Gastroesophageal sphincter (tissue), 4 donors: ENCODE results near the gene SYPL1. TPM values are rescaled to one million over a fixed set of nuclear protein-coding genes. Genes with fewer than 3 reads are reported as not detected.

Source experiments
- ATAC-seq: fragments of 150-250 bp; one replicate; pipeline ENCODE4 v1.9.1; 2016; ENCODE audit warnings: mild to moderate bottlenecking, moderate library complexity
- H3K27ac ChIP-seq, 4 donors: fragments of 200-600 bp; sonication (generic) in 3 of 4; 1 replicate in 3 of 4; 2 replicates in 1 of 4; pipeline ENCODE4 v1.5.1; 2016 to 2019
- H3K27me3 ChIP-seq: fragments of 200-600 bp; sonication (generic); one replicate; pipeline ENCODE4 v1.5.1; 2019
- H3K36me3 ChIP-seq, 2 donors: fragments of 200-600 bp; sonication (generic); one replicate each; pipeline ENCODE4 v1.5.1; 2019; ENCODE audit warnings: control low read depth in 1 of 2
- H3K4me1 ChIP-seq, 3 donors: fragments of 200-600 bp; sonication (generic); 1 replicate in 2 of 3; 2 replicates in 1 of 3; pipeline ENCODE4 v1.5.1; 2016 to 2019; ENCODE audit warnings: control low read depth in 2 of 3
- H3K4me3 ChIP-seq, 2 donors: fragments of 200-600 bp; sonication (generic); one replicate each; pipeline ENCODE4 v1.5.1; 2019; ENCODE audit warnings: mild to moderate bottlenecking in 1 of 2, moderate library complexity in 1 of 2
- H3K9me3 ChIP-seq, 3 donors: fragments of 200-600 bp; sonication (generic); one replicate each; pipeline ENCODE4 v1.5.1; 2017 to 2019; ENCODE audit warnings: control low read depth in 2 of 3
- CTCF ChIP-seq, 4 experiments: fragments of 200-600 bp in 2 of 4; fragments of 450-650 bp in 2 of 4; sonication (generic) in 1 of 4; IDR thresholded peaks; one replicate each; pipeline ENCODE4 v1.5.1; 2017 to 2019; ENCODE audit warnings: antibody characterized with exemption in 4 of 4, mild to moderate bottlenecking in 2 of 4, moderate library complexity in 2 of 4
- EP300 ChIP-seq: sonication (generic); formaldehyde crosslinking; IDR thresholded peaks from one replicate; pipeline ENCODE4 v1.6.1; 2017; ENCODE audit warnings: antibody characterized with exemption, mild to moderate bottlenecking
- POLR2A ChIP-seq, 2 donors: fragments of 450-650 bp; IDR thresholded peaks; one replicate each; pipeline ENCODE4 v1.6.1; 2017; ENCODE audit warnings: antibody characterized with exemption in 2 of 2, mild to moderate bottlenecking in 2 of 2, moderate library complexity in 1 of 2
- POLR2AphosphoS5 ChIP-seq: sonication (generic); formaldehyde crosslinking; IDR thresholded peaks from one replicate; pipeline ENCODE4 v1.6.1; 2017; ENCODE audit warnings: antibody characterized with exemption
- WGBS, 2 donors: methylation state at CpG; one replicate each; pipeline ENCODE4 v1.1.5; 2018; ENCODE audit warnings: low coverage in 1 of 2; 5-methylcytosine and 5-hydroxymethylcytosine counted together
- total RNA-seq, 4 donors: library from RNA; depleted of rRNA; stranded (reverse); fragments of >200 nt; gene quantifications; one replicate each; pipeline ENCODE4 v1.1.0, GENCODE V29; 2016

The SYPL1 gene
- total RNA-seq, 4 donors from 2014 or later = 80.0 to 132 (median 93.2) TPM

- no peak for TF ChIP-seq CTCF (IDR thresholded peaks at IDR 0.05)
- TF ChIP-seq EP300 = no peak
- TF ChIP-seq POLR2A (IDR thresholded peaks at IDR 0.05) = no peak
- no peak for TF ChIP-seq POLR2AphosphoS5
- no peaks in the 10 kb centered on the region for H3K9me3 ChIP-seq
- no peaks in the 10 kb centered on the region for H3K36me3 ChIP-seq
- WGBS, 2 donors = 82 to 95% methylated on average over 3 to 5 of the region's 7 CpGs
- no peaks in the 10 kb centered on the region for H3K27me3 ChIP-seq
- ATAC-seq = no peak
- H3K27ac ChIP-seq = no peak overlapping the region
- no peak overlapping the region for H3K4me3 ChIP-seq
- H3K4me1 ChIP-seq = peaks cover 0 to 44% (median 3%) of the 10 kb centered on the region in 3 donors
Measured at GRCh38 chr7:106054971-106055532, 57.1 kb downstream of the SYPL1 start.

GRCh38 chr7:106054156-106054910 lies 57.8 kb downstream of the SYPL1 start:
- no peaks in the 10 kb centered on the region for H3K27me3 ChIP-seq
- no peak overlapping the region for H3K27ac ChIP-seq
- no peak for ATAC-seq
- H3K4me1 ChIP-seq = peaks cover 0 to 42% (median 3%) of the 10 kb centered on the region in 3 donors
- WGBS, 2 donors = 92 to 96% methylated on average over 4 to 10 of the region's 11 CpGs
- no peak overlapping the region for H3K4me3 ChIP-seq
- TF ChIP-seq CTCF (IDR thresholded peaks at IDR 0.05) (no peak), POLR2A (IDR thresholded peaks at IDR 0.05) (no peak), POLR2AphosphoS5 (no peak), EP300 (no peak)
- no peaks in the 10 kb centered on the region for H3K9me3 ChIP-seq
- no peaks in the 10 kb centered on the region for H3K36me3 ChIP-seq

- whole genome bisulfite sequencing, 2 donors = 84 to 91% methylated on average over 3 to 5 of the region's 5 CpGs
- TF ChIP-seq CTCF (IDR thresholded peaks at IDR 0.05) = no peak
- no peak for TF ChIP-seq POLR2AphosphoS5
- no peak for TF ChIP-seq EP300
- TF ChIP-seq POLR2A (IDR thresholded peaks at IDR 0.05) = no peak
- no peak for ATAC-seq
- no peaks in the 10 kb centered on the region for H3K27me3 ChIP-seq
- no peaks in the 10 kb centered on the region for H3K9me3 ChIP-seq
- peaks cover 0 to 30% (median 3%) of the 10 kb centered on the region in 3 donors for H3K4me1 ChIP-seq
- no peaks in the 10 kb centered on the region for H3K36me3 ChIP-seq
- H3K27ac ChIP-seq = no peak overlapping the region
- no peak overlapping the region for H3K4me3 ChIP-seq
Measured at GRCh38 chr7:106053109-106053508, 59.0 kb downstream of the SYPL1 start.

- Histone ChIP-seq H3K27ac (no peak overlapping the region), H3K36me3 (no peaks in the 10 kb centered on the region), H3K9me3 (no peaks in the 10 kb centered on the region), H3K4me1 (peaks cover 0 to 26% (median 3%) of the 10 kb centered on the region in 3 donors), H3K27me3 (no peaks in the 10 kb centered on the region), H3K4me3 (no peak overlapping the region)
- TF ChIP-seq POLR2A (IDR thresholded peaks at IDR 0.05) (no peak), POLR2AphosphoS5 (no peak), CTCF (IDR thresholded peaks at IDR 0.05) (no peak), EP300 (no peak)
- no peak for ATAC-seq
- 84 to 88% methylated on average over 2 of the region's 2 CpGs for WGBS, 2 donors
Measured at GRCh38 chr7:106052681-106053080, 59.4 kb downstream of the SYPL1 start.

GRCh38 chr7:106050746-106051117 lies 61.4 kb downstream of the SYPL1 start:
- WGBS, 2 donors = no CpG with 5 or more reads among the region's 5 CpGs
- Histone ChIP-seq H3K27me3 (no peaks in the 10 kb centered on the region), H3K36me3 (no peaks in the 10 kb centered on the region), H3K27ac (peak overlapping the region in 3 of 4 donors; percentile 13 to 53 (median 43)), H3K4me3 (no peak overlapping the region), H3K9me3 (no peaks in the 10 kb centered on the region), H3K4me1 (peaks cover 0 to 18% (median 0%) of the 10 kb centered on the region in 3 donors)
- TF ChIP-seq POLR2A (IDR thresholded peaks at IDR 0.05) (no peak), EP300 (no peak), CTCF (IDR thresholded peaks at IDR 0.05) (no peak), POLR2AphosphoS5 (no peak)
- ATAC-seq = peak; percentile 69
